T47D (cell line): ENCODE results near the gene SESN1.

ENCODE experiments used
- DNase-seq, 2 experiments: peaks; one replicate each; pipeline versions ENCODE4 v3.0.0 to v3.0.0-alpha.2; 2011 to 2012; ENCODE audit warnings: low read depth in 1 of 2, low spot score in 1 of 2
- JUND ChIP-seq: IDR thresholded peaks from 2 replicates; pipeline ENCODE4 v1.6.1; 2012; ENCODE audit warnings: low read depth
- in situ Hi-C: cut with HindIII; loops from 2 replicates; pipeline ENCODE4 v1.10.0; 2016; ENCODE audit warnings: low sequenced_read_pairs, low pct_unique_long_range_greater_than_20kb

Gene SESN1

GRCh38 chr6:108952776-108953486, 141.7 kb downstream of the SESN1 start:
- DNase-seq: no peak
- in situ Hi-C loops: no loop called here
- no peak for TF ChIP-seq JUND

GRCh38 chr6:108951351-108951953, 143.2 kb downstream of the SESN1 start:
- TF ChIP-seq JUND: no peak
- no peak for DNase-seq
- in situ Hi-C loops: no loop called here

GRCh38 chr6:108948181-108948661, 146.4 kb downstream of the SESN1 start:
- DNase-seq: peak in 1 of 2 experiments; percentile 3
- TF ChIP-seq JUND: no peak
- in situ Hi-C loops: no loop called here

DNA sequence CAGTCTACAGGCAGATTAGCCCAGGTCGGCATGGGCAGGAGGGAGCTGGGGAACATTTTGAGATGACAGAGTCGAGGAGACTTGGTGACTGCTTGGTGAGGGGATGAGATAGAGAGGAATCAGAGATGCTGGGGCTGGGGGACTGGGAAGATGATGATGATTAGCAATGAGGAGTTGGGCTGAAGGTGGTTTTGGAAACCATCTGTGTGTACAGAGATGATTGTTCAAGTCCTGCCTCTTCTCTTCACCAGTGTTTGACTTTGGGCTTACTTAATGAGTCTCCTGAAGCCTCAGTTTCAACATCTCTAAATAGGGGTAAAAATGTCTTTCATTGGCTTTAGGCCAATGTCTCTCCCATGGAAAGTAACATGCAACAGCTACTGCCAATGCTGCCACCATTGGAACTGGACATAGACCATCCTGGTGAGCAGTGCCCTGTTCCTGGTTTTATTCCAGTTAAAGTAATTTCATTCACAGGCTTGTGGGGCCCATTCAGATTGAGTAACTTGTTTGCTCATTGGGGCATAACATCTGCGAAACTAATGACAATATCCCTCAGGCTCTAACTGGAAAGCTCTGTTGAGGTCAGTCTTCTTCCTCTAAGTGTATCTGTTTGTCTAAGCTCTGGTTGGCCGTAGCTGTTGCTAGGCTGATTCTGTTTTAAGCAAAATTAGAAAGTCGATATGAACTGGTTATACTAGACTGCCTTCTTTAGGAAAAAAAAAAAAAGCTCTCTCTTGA, 147.4 kb downstream of the SESN1 start:
- peak; percentile 16 to 81 for DNase-seq

GRCh38 chr6:108946695-108947094, 148.0 kb downstream of the SESN1 start:
- DNase-seq: no peak
- no peak for TF ChIP-seq JUND
- in situ Hi-C loops: no loop called here

More for the DNA sequence above, 147.4 kb downstream of the SESN1 start:
- TF ChIP-seq JUND: no peak
- in situ Hi-C loops: no loop called here

- TF ChIP-seq JUND: no peak
- peak in 1 of 2 experiments; percentile 24 for DNase-seq
- in situ Hi-C loops: no loop called here
Measured at GRCh38 chr6:108945681-108946159, 148.9 kb downstream of the SESN1 start.

GRCh38 chr6:108944707-108945680, 149.7 kb downstream of the SESN1 start:
- in situ Hi-C loops: no loop called here
- DNase-seq: no peak

GRCh38 chr6:108944071-108944470, 150.6 kb downstream of the SESN1 start:
- DNase-seq: peak in 1 of 2 experiments; percentile 5
- no peak for TF ChIP-seq JUND
- in situ Hi-C loops: no loop called here

More at GRCh38 chr6:108944707-108945680, 149.7 kb downstream of the SESN1 start:
- TF ChIP-seq JUND: no peak

DNA sequence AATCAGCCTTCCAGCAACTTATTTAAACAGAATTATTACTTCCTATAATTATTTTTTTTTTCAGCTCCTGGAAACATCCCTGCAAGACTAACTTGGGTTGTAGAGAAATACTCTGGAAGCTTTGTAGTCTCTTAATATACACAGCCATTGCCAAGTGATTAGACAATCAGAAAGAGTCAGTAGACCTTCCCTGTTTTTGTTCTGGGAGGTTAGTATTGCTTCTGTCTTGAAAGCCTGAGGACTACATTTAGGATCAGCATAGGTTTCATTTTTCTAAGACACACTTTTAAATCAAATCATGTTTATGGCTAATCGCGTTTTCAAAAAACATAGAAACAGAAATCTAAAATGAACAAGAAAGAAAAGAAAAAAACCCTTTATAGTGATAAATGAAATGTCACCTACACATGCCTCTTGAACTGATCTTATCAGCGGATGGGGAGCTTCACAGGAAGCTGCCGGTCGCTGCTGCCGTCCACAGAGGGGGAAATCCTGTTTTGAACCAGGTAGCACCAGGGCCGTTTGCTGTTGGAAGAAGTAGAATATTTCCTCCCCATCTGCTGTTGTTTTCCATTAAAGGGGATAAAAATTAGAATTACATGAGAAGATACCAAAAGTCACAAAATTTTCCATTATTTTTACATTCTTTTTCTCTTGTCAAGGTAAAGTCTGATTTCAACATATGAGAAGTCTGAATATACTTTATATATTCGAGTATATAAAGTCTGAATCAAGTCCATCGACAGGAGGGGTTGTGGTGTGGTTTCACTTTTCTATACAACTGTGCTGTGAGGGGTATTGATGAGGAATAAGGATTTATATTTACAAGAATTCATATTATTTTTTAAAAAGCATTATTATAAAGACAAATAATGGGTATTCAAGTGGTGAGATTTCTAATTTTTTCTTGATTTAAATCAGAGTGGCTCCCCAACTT, 151.8 kb downstream of the SESN1 start:
- in situ Hi-C loops: no loop called here
- TF ChIP-seq JUND: no peak
- DNase-seq: no peak

DNA sequence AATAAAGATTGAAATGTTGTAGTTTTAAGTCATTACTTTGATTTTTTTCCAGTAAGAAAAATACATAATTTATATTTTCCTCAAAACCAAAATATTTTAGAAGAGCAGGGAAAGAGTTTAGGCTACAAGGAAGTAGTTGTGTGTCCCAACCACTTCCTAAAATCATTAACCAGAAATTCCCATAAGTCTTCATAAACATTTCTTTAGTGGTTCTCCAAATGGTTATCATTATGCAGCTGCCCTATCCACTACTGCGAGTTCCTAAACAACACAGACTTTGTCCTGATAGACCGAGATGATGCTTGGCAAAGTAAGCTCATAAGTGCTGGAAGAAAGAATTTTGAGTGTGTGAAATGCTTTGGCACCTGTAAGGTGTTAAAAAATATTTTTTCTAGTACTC, 152.8 kb downstream of the SESN1 start:
- in situ Hi-C loops: no loop called here
- no peak for DNase-seq
- TF ChIP-seq JUND: no peak

- no peak for TF ChIP-seq JUND
- in situ Hi-C loops: no loop called here
- DNase-seq: no peak
Measured at GRCh38 chr6:108941281-108941680, 153.4 kb downstream of the SESN1 start.
